Activated CD4-positive, alpha-beta T cell treated with anti-CD3 and anti-CD28 coated beads, Interleukin-2, amount 10 ng/mL, durations not matched to agents 24 days and 14 days (primary cell): ENCODE measurements around the gene MRPS27. TPM values are rescaled to one million over a fixed set of nuclear protein-coding genes. Genes with fewer than 3 reads are reported as not detected.

Experiments used
- DNase-seq: peaks from one replicate; pipeline ENCODE4 v3.0.0; 2022
- H3K27ac Mint-ChIP-seq: one replicate; pipeline ENCODE4 v1.8.0; 2022; ENCODE audit warnings: mild to moderate bottlenecking, mixed read lengths
- H3K27me3 Mint-ChIP-seq: one replicate; pipeline ENCODE4 v1.8.0; 2022; ENCODE audit warnings: mixed read lengths
- H3K36me3 Mint-ChIP-seq: one replicate; pipeline ENCODE4 v1.8.0; 2022; ENCODE audit warnings: low read depth, mild to moderate bottlenecking, mixed read lengths
- H3K4me1 Mint-ChIP-seq: one replicate; pipeline ENCODE4 v1.8.0; 2021; ENCODE audit warnings: mixed read lengths
- H3K4me3 Mint-ChIP-seq: one replicate; pipeline ENCODE4 v1.8.0; 2022; ENCODE audit warnings: mild to moderate bottlenecking, moderate library complexity, mixed read lengths
- H3K9me3 Mint-ChIP-seq: one replicate; pipeline ENCODE4 v1.8.0; 2021; ENCODE audit warnings: mixed read lengths
- intact Hi-C: fragments of 100-400 bp; cut with micrococcal nuclease; formaldehyde crosslinking; loops from one replicate; pipeline ENCODE4 v1.15.1; 2023
- total RNA-seq: library from RNA; stranded (reverse); gene quantifications from 2 replicates; pipeline ENCODE4 v1.2.3, GENCODE V29; 2022

MRPS27 gene
- total RNA-seq, 1 donor from 2014 or later, result 96.5 TPM

- intact Hi-C loops, result no loop called here
- H3K4me1 Mint-ChIP-seq, result peaks cover 3% of the 10 kb centered on the region
- H3K27me3 Mint-ChIP-seq, result no peaks in the 10 kb centered on the region
- no peak overlapping the region for H3K4me3 Mint-ChIP-seq
- H3K9me3 Mint-ChIP-seq, result no peaks in the 10 kb centered on the region
- DNase-seq, result no peak
- H3K36me3 Mint-ChIP-seq, result peaks cover 31% of the 10 kb centered on the region
- no peak overlapping the region for H3K27ac Mint-ChIP-seq
These were observed 28.4 kb downstream of the MRPS27 start for GRCh38 chr5:72291601-72292000.

GRCh38 chr5:72290356-72291133 lies 29.5 kb downstream of the MRPS27 start:
- no peaks in the 10 kb centered on the region for H3K9me3 Mint-ChIP-seq
- intact Hi-C loops, result no loop called here
- H3K4me3 Mint-ChIP-seq, result no peak overlapping the region
- no peak for DNase-seq
- H3K4me1 Mint-ChIP-seq, result peaks cover 3% of the 10 kb centered on the region
- H3K27ac Mint-ChIP-seq, result no peak overlapping the region
- H3K27me3 Mint-ChIP-seq, result no peaks in the 10 kb centered on the region
- H3K36me3 Mint-ChIP-seq, result peaks cover 27% of the 10 kb centered on the region

GRCh38 chr5:72288924-72289323 lies 31.1 kb downstream of the MRPS27 start:
- Mint-ChIP-seq H3K27me3 (no peaks in the 10 kb centered on the region), H3K27ac (no peak overlapping the region), H3K4me3 (no peak overlapping the region), H3K9me3 (no peaks in the 10 kb centered on the region), H3K36me3 (peaks cover 26% of the 10 kb centered on the region), H3K4me1 (no peaks in the 10 kb centered on the region)
- no peak for DNase-seq
- intact Hi-C loops, result no loop called here

GRCh38 chr5:72286798-72287197 lies 33.2 kb downstream of the MRPS27 start:
- Mint-ChIP-seq H3K4me1 (peaks cover 2% of the 10 kb centered on the region), H3K9me3 (no peaks in the 10 kb centered on the region), H3K27me3 (no peaks in the 10 kb centered on the region), H3K27ac (no peak overlapping the region), H3K36me3 (peaks cover 33% of the 10 kb centered on the region), H3K4me3 (no peak overlapping the region)
- intact Hi-C loops, result no loop called here
- DNase-seq, result no peak

GRCh38 chr5:72285424-72285821 lies 34.6 kb downstream of the MRPS27 start:
- Mint-ChIP-seq H3K9me3 (no peaks in the 10 kb centered on the region), H3K36me3 (peaks cover 33% of the 10 kb centered on the region), H3K4me3 (no peak overlapping the region), H3K4me1 (peaks cover 2% of the 10 kb centered on the region), H3K27ac (no peak overlapping the region), H3K27me3 (no peaks in the 10 kb centered on the region)
- DNase-seq, result no peak
- intact Hi-C loops, result no loop called here

GRCh38 chr5:72284559-72285423 lies 35.2 kb downstream of the MRPS27 start:
- Mint-ChIP-seq H3K9me3 (no peaks in the 10 kb centered on the region), H3K4me1 (peaks cover 2% of the 10 kb centered on the region), H3K36me3 (peaks cover 31% of the 10 kb centered on the region), H3K27me3 (no peaks in the 10 kb centered on the region), H3K27ac (no peak overlapping the region), H3K4me3 (no peak overlapping the region)
- intact Hi-C loops, result no loop called here
- DNase-seq, result no peak

- no peaks in the 10 kb centered on the region for H3K27me3 Mint-ChIP-seq
- no peak for DNase-seq
- no peak overlapping the region for H3K4me3 Mint-ChIP-seq
- H3K4me1 Mint-ChIP-seq, result peaks cover 2% of the 10 kb centered on the region
- intact Hi-C loops, result no loop called here
- peaks cover 30% of the 10 kb centered on the region for H3K36me3 Mint-ChIP-seq
- no peak overlapping the region for H3K27ac Mint-ChIP-seq
- no peaks in the 10 kb centered on the region for H3K9me3 Mint-ChIP-seq
These were observed 36.7 kb downstream of the MRPS27 start for GRCh38 chr5:72283358-72283757.

- intact Hi-C loops, result no loop called here
- Mint-ChIP-seq H3K36me3 (peaks cover 29% of the 10 kb centered on the region), H3K9me3 (no peaks in the 10 kb centered on the region), H3K4me1 (peaks cover 2% of the 10 kb centered on the region), H3K27me3 (no peaks in the 10 kb centered on the region), H3K4me3 (no peak overlapping the region), H3K27ac (no peak overlapping the region)
- no peak for DNase-seq
These were observed 37.2 kb downstream of the MRPS27 start for GRCh38 chr5:72282878-72283277.

GRCh38 chr5:72281764-72282499 lies 38.1 kb downstream of the MRPS27 start:
- no peak overlapping the region for H3K4me3 Mint-ChIP-seq
- DNase-seq, result no peak
- peaks cover 2% of the 10 kb centered on the region for H3K4me1 Mint-ChIP-seq
- H3K36me3 Mint-ChIP-seq, result peaks cover 31% of the 10 kb centered on the region
- H3K9me3 Mint-ChIP-seq, result no peaks in the 10 kb centered on the region
- H3K27ac Mint-ChIP-seq, result no peak overlapping the region
- H3K27me3 Mint-ChIP-seq, result no peaks in the 10 kb centered on the region
- intact Hi-C loops, result no loop called here

- H3K4me1 Mint-ChIP-seq, result peaks cover 2% of the 10 kb centered on the region
- H3K36me3 Mint-ChIP-seq, result peaks cover 29% of the 10 kb centered on the region
- intact Hi-C loops, result no loop called here
- DNase-seq, result no peak
- no peak overlapping the region for H3K4me3 Mint-ChIP-seq
- no peaks in the 10 kb centered on the region for H3K9me3 Mint-ChIP-seq
- no peak overlapping the region for H3K27ac Mint-ChIP-seq
- no peaks in the 10 kb centered on the region for H3K27me3 Mint-ChIP-seq
These were observed 38.6 kb downstream of the MRPS27 start for GRCh38 chr5:72281430-72281763.

GRCh38 chr5:72280581-72281069 lies 39.4 kb downstream of the MRPS27 start:
- no peaks in the 10 kb centered on the region for H3K9me3 Mint-ChIP-seq
- intact Hi-C loops, result no loop called here
- peaks cover 2% of the 10 kb centered on the region for H3K4me1 Mint-ChIP-seq
- no peaks in the 10 kb centered on the region for H3K27me3 Mint-ChIP-seq
- H3K27ac Mint-ChIP-seq, result no peak overlapping the region
- no peak for DNase-seq
- peaks cover 33% of the 10 kb centered on the region for H3K36me3 Mint-ChIP-seq
- no peak overlapping the region for H3K4me3 Mint-ChIP-seq

GRCh38 chr5:72276219-72276752 lies 43.8 kb downstream of the MRPS27 start:
- Mint-ChIP-seq H3K27ac (no peak overlapping the region), H3K27me3 (no peaks in the 10 kb centered on the region), H3K36me3 (peaks cover 20% of the 10 kb centered on the region), H3K4me1 (no peaks in the 10 kb centered on the region), H3K4me3 (no peak overlapping the region), H3K9me3 (no peaks in the 10 kb centered on the region)
- DNase-seq, result no peak
- intact Hi-C loops, result no loop called here

- no peak overlapping the region for H3K4me3 Mint-ChIP-seq
- H3K27me3 Mint-ChIP-seq, result no peaks in the 10 kb centered on the region
- DNase-seq, result no peak
- no peaks in the 10 kb centered on the region for H3K4me1 Mint-ChIP-seq
- H3K27ac Mint-ChIP-seq, result no peak overlapping the region
- H3K9me3 Mint-ChIP-seq, result no peaks in the 10 kb centered on the region
- intact Hi-C loops, result no loop called here
- H3K36me3 Mint-ChIP-seq, result peaks cover 16% of the 10 kb centered on the region
These were observed 46.5 kb downstream of the MRPS27 start for GRCh38 chr5:72273547-72273946.
